Body of pancreas (tissue), 4 donors: Measurements from ENCODE around the gene IGFN1. TPM values are rescaled to one million over a fixed set of nuclear protein-coding genes. Genes with fewer than 3 reads are reported as not detected.

ENCODE experiments used
- ATAC-seq: fragments of 150-250 bp; one replicate; pipeline ENCODE4 v1.9.1; 2016
- DNase-seq, 4 donors: peaks; one replicate each; pipeline ENCODE4 v3.0.0-alpha.2; 2019
- H3K27ac ChIP-seq, 4 donors: fragments of 200-600 bp; sonication (generic); 1 replicate in 3 of 4; 2 replicates in 1 of 4; pipeline versions ENCODE4 v1.5.1 to v1.6.1; 2016 to 2019; ENCODE audit warnings: mild to moderate bottlenecking in 1 of 4, mixed read lengths in 1 of 4, moderate library complexity in 1 of 4
- H3K27me3 ChIP-seq, 2 donors: fragments of 200-600 bp; sonication (generic); one replicate each; pipeline ENCODE4 v1.6.0; 2016; ENCODE audit warnings: mild to moderate bottlenecking in 1 of 2
- H3K36me3 ChIP-seq, 2 donors: fragments of 200-600 bp; sonication (generic); replicated peaks in 1 of 2; 2 replicates each; pipeline ENCODE4 v1.5.1; 2016; ENCODE audit warnings: low read depth in 2 of 2; ENCODE audit not compliant: insufficient read depth in 1 of 2
- H3K4me1 ChIP-seq: fragments of 200-600 bp; sonication (generic); one replicate; pipeline ENCODE4 v1.6.0; 2016
- H3K4me3 ChIP-seq, 2 donors: fragments of 200-600 bp; sonication (generic); 1 replicate in 1 of 2; 2 replicates in 1 of 2; pipeline ENCODE4 v1.5.1; 2016 to 2019
- H3K9me3 ChIP-seq, 3 donors: fragments of 200-600 bp; sonication (generic); 1 replicate in 2 of 3; 2 replicates in 1 of 3; pipeline ENCODE4 v1.5.1; 2016
- CTCF ChIP-seq, 7 experiments: fragments of 450-650 bp in 4 of 7; fragments of 200-600 bp in 3 of 7; sonication (generic) in 3 of 7; IDR thresholded peaks; one replicate each; pipeline ENCODE4 v1.5.1; 2016 to 2019; ENCODE audit warnings: antibody characterized with exemption in 7 of 7
- POLR2A ChIP-seq, 3 donors: fragments of 450-650 bp; IDR thresholded peaks; one replicate each; pipeline ENCODE4 v1.6.1; 2016; ENCODE audit warnings: antibody characterized with exemption in 3 of 3, mild to moderate bottlenecking in 2 of 3
- WGBS, 2 donors: methylation state at CpG; one replicate each; pipeline ENCODE4 v1.1.5; 2017; 5-methylcytosine and 5-hydroxymethylcytosine counted together
- intact Hi-C: fragments of 100-400 bp; cut with DNase I; formaldehyde crosslinking; loops from one replicate; pipeline ENCODE4 v1.15.1; 2023
- total RNA-seq, 2 donors: library from RNA; depleted of rRNA; stranded (reverse); fragments of >200 nt; gene quantifications; one replicate each; pipeline ENCODE4 v1.1.0, GENCODE V29; 2016

The IGFN1 gene
- total RNA-seq, 2 donors from 2014 or later, result 6.9 to 23.1 TPM

GRCh38 chr1:201214886-201215285 lies 24.3 kb downstream of the IGFN1 start:
- TF ChIP-seq POLR2A (IDR thresholded peaks at IDR 0.05) (no peak), CTCF (IDR thresholded peaks at IDR 0.05) (no peak)
- H3K4me1 ChIP-seq, result no peaks in the 10 kb centered on the region
- no peaks in the 10 kb centered on the region for H3K9me3 ChIP-seq
- intact Hi-C loops, result no loop called here
- no peaks in the 10 kb centered on the region for H3K27me3 ChIP-seq
- no peak for DNase-seq
- H3K4me3 ChIP-seq, result no peak overlapping the region
- no peak overlapping the region for H3K27ac ChIP-seq
- WGBS, 2 donors, result 90 to 100% methylated on average over 1 to 4 of the region's 5 CpGs
- H3K36me3 ChIP-seq, result no peaks in the 10 kb centered on the region
- ATAC-seq, result no peak

- H3K27me3 ChIP-seq, result no peaks in the 10 kb centered on the region
- H3K9me3 ChIP-seq, result no peaks in the 10 kb centered on the region
- H3K27ac ChIP-seq, result no peak overlapping the region
- no peak for ATAC-seq
- TF ChIP-seq POLR2A (IDR thresholded peaks at IDR 0.05) (no peak), CTCF (IDR thresholded peaks at IDR 0.05) (no peak)
- 86 to 97% methylated on average over 5 to 12 of the region's 12 CpGs for WGBS, 2 donors
- no peak overlapping the region for H3K4me3 ChIP-seq
- no peaks in the 10 kb centered on the region for H3K4me1 ChIP-seq
- DNase-seq, result no peak
- H3K36me3 ChIP-seq, result no peaks in the 10 kb centered on the region
- intact Hi-C loops, result no loop called here
Measured at GRCh38 chr1:201215531-201216357, 25.1 kb downstream of the IGFN1 start.

- no peaks in the 10 kb centered on the region for H3K36me3 ChIP-seq
- H3K9me3 ChIP-seq, result no peaks in the 10 kb centered on the region
- 83 to 86% methylated on average over 9 to 19 of the region's 20 CpGs for WGBS, 2 donors
- DNase-seq (no peak), ATAC-seq (no peak)
- TF ChIP-seq CTCF (IDR thresholded peaks at IDR 0.05), result no peak
- TF ChIP-seq POLR2A (IDR thresholded peaks at IDR 0.05), result no peak
- H3K27me3 ChIP-seq, result no peaks in the 10 kb centered on the region
- H3K27ac ChIP-seq, result no peak overlapping the region
- intact Hi-C loops, result no loop called here
- H3K4me3 ChIP-seq, result no peak overlapping the region
- H3K4me1 ChIP-seq, result no peaks in the 10 kb centered on the region
Measured at GRCh38 chr1:201216395-201217085, 25.9 kb downstream of the IGFN1 start.

GRCh38 chr1:201217146-201217545 lies 26.5 kb downstream of the IGFN1 start:
- no peak for ATAC-seq
- intact Hi-C loops, result no loop called here

More at GRCh38 chr1:201217146-201217545, 26.5 kb downstream of the IGFN1 start:
- no peaks in the 10 kb centered on the region for H3K9me3 ChIP-seq
- H3K4me1 ChIP-seq, result no peaks in the 10 kb centered on the region
- no peak overlapping the region for H3K4me3 ChIP-seq
- no peak for DNase-seq
- TF ChIP-seq CTCF (IDR thresholded peaks at IDR 0.05) (no peak), POLR2A (IDR thresholded peaks at IDR 0.05) (no peak)
- 88 to 91% methylated on average over 13 to 14 of the region's 14 CpGs for WGBS, 2 donors
- H3K27me3 ChIP-seq, result no peaks in the 10 kb centered on the region
- H3K27ac ChIP-seq, result no peak overlapping the region
- no peaks in the 10 kb centered on the region for H3K36me3 ChIP-seq
